ENCODE data around the gene TMEM62.
"Not testable (repeated sequence)": the region's sequence is repeated elsewhere in the genome, so short reads cannot be mapped to it uniquely, and the experiment has no call there.

TMEM62 gene

DNA sequence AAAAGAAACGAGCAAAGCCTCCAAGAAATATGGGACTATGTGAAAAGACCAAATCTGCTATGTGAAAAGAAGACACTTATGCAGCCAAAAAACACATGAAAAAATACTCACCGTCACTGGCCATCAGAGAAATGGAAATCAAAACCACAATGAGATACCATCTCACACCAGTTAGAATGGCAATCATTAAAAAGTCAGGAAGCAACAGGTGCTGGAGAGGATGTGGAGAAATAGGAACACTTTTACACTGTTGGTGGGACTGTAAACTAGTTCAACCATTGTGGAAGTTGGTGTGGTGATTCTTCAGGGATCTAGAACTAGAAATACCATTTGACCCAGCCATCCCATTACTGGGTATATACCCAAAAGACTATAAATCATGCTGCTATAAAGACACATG is 43.8 kb downstream of the TMEM62 start:
- DNase-seq (ENCODE audit: low read depth): not testable (repeated sequence)

DNA sequence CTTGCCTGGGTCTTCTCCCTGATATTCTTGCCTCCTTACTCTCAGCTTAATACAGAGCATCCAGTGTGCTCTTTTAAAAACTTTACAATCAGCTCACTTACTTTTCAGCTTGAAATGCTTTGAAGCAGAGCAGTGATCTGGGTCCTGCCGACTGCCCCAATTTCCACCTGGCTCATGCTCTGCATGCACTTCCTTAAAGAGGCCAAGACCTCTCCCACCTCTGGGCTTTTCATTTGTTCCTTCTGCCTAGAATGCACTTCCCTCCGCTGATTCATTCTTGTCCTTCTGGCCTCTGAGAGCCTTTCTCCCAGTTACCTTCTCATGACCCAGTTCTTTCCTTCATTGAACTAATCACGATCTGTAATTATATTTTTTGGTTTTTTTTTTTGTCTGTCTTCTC is 49.9 kb downstream of the TMEM62 start:
- no peak for DNase-seq (ENCODE audit: low read depth)

DNA sequence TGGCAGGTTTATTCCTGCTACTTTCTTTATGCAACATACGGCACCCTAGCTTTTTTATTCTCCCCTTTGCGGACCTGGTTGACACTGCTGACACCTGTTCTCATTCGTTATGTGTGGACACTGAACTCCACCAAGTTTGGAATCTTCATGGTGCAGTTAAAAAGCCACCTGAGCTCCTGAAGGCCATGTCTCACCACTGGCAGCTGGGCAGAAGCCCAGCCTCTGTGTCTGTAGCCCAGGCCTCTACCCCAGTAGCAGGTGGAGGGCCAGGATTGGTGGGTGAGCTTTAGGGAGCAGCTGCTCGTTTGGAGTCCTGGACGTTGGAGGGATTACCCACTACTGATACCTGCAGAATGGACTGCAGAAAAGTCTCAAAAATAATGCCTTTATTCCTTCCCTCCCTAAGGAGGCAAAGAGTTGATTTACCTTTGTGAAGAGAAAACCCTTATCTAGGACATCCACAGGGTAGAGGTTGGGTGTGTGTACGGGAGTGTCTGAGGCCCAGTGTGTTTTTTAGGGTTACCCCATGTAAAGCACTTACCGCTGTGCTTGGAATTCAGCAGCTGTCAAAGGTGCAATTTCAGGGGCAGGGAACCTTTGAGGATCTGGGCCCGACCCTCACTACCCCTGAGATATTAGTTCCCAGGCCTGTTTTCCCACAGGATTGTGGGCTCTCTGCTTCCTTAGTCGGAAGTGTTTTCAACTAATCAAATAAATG is 51.2 kb downstream of the TMEM62 start:
- DNase-seq (ENCODE audit: low read depth): no peak

- peak; percentile 54 for DNase-seq (ENCODE audit: low read depth)
Observed at GRCh38 chr15:43185157-43186002, 52.0 kb downstream of the TMEM62 start, which contains the start of gene CCNDBP1. CCNDBP1 (plus strand) TSS chr15:43185403; CDS start chr15:43185499, 96 bp downstream.

GRCh38 chr15:43186003-43186353 is 52.6 kb downstream of the TMEM62 start:
- no peak for DNase-seq (ENCODE audit: low read depth)

- DNase-seq (ENCODE audit: low read depth): peak; percentile 57
Observed at GRCh38 chr15:43187544-43188155, 54.3 kb downstream of the TMEM62 start.

GRCh38 chr15:43189296-43189695 is 55.9 kb downstream of the TMEM62 start:
- no peak for DNase-seq (ENCODE audit: low read depth)

DNA sequence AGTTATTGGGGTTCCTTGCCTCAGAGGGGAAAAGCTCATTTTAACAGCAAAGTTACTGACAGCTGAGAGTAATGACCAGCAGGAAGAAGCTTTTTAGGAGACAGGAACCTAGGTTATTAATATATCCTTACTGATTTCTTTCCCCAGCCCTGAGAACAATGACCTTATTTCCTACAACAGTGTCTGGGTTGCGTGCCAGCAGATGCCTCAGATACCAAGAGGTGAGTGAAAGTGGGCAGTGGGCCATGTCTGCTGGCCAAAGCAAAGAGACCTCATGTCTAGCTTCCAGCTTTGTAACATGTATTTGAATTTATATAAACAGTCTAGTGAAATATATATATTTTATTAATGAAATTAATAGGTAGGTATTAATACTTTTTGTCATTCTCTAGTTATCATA is 56.8 kb downstream of the TMEM62 start:
- no peak for DNase-seq (ENCODE audit: low read depth)

- no peak for DNase-seq (ENCODE audit: low read depth)
Observed at GRCh38 chr15:43193710-43194109, 60.3 kb downstream of the TMEM62 start.

GRCh38 chr15:43194795-43195194 is 61.4 kb downstream of the TMEM62 start:
- no peak for DNase-seq (ENCODE audit: low read depth)

DNA sequence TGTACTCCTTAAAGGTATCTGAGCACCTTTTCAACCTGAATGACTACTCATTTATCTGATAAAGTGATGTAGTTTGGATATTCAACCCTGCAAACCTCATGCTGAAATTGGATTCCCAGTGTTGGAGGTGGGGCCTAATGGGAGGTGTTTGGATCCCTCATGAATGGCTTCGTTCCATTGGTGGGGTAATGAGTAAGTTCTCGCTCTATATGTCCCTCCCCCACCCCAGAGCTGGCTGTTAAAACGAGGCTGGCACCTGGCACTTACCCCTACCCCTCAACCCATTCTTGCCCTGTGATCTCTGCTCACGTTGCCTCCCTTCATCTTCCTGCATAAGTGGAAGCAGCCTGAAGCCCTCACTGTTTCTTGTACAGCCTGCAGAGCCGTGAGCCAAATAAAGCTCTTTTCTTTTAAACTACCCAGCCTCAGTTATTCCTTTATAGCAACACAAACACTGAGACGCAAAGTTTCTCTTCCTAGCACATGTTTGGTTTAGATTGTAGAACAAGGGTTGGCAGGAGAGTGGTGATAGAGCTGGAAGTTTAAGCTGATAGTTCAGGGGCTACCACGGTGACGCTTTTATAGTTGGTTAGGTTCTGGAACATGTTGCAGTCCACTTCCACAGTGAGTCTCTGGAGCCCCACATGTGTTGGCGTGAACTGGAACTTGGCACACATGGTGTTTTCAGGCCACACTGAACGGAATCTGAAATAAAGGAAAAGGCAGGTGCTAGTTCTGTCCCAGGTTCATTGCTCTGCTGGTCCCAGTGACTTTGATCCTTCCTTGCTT is 63.6 kb downstream of the TMEM62 start:
- no peak for DNase-seq (ENCODE audit: low read depth)

DNA sequence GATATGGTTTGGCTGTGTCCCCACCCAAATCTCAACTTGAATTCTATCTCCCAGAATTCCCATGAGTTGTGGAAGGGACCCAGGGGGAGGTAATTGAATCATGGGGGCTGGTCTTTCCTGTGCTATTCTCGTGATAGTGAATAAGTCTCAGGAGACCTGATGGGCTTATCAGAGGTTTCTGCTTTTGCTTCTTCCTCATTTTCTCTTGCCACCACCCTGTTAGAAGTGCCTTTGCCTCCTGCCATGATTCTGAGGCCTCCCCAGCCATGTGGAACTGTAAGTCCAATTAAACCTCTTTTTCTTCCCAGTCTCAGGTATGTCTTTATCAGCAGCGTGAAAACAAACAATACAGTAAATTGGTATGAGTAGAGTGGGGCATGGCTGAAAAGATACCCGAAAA is 64.4 kb downstream of the TMEM62 start:
- DNase-seq (ENCODE audit: low read depth): not testable (repeated sequence)

GRCh38 chr15:43198556-43198955 is 65.2 kb downstream of the TMEM62 start:
- DNase-seq (ENCODE audit: low read depth): not testable (repeated sequence)

GRCh38 chr15:43198992-43199391 is 65.6 kb downstream of the TMEM62 start:
- no peak for DNase-seq (ENCODE audit: low read depth)

GRCh38 chr15:43199945-43200488 is 66.6 kb downstream of the TMEM62 start:
- DNase-seq (ENCODE audit: low read depth): no peak

DNA sequence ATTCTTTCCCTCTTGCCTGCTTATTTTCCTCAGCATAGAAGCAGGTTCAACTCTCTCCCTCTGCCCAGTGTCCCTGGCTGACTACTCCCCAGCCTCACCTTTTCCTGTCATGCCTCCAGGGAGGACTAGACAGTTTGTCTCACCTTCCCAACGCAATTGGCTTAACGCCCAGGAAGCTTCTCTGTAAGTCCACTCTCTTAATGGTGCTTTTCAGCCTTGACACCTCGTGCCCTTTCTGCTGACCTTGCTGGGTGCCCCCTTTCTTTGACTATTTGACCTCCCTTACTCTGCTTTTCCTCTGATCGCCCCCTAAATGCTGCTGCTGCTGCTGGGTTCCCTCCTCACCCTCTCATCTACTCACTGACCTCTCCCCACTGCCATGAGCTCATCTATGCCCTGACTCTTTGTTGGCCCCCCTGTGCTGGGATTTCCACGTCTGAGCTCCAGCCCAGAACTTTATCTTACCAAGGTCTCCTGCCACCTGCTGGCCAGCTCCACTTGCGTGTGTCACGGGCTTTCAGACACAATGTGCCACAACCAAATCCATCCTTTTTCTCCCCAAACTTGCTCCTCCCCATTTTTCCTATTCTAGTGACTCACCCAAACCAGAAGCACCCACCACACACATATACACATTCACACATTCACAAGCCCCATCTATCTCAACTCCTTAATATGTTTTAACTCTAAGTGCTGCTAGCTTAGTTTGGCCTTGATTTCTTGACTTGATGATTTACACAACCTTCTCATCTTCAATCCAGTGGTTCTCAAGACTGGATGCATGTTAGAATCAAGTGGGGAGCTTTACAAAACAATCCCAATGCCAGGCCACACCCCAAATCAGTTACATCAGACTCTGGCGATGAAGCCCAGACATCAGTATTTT is 70.9 kb downstream of the TMEM62 start:
- DNase-seq (ENCODE audit: low read depth): peak; percentile 40

- DNase-seq (ENCODE audit: low read depth): no peak
Observed at GRCh38 chr15:43206054-43206453, 72.7 kb downstream of the TMEM62 start.

GRCh38 chr15:43207024-43207423 is 73.6 kb downstream of the TMEM62 start:
- DNase-seq (ENCODE audit: low read depth): no peak

DNA sequence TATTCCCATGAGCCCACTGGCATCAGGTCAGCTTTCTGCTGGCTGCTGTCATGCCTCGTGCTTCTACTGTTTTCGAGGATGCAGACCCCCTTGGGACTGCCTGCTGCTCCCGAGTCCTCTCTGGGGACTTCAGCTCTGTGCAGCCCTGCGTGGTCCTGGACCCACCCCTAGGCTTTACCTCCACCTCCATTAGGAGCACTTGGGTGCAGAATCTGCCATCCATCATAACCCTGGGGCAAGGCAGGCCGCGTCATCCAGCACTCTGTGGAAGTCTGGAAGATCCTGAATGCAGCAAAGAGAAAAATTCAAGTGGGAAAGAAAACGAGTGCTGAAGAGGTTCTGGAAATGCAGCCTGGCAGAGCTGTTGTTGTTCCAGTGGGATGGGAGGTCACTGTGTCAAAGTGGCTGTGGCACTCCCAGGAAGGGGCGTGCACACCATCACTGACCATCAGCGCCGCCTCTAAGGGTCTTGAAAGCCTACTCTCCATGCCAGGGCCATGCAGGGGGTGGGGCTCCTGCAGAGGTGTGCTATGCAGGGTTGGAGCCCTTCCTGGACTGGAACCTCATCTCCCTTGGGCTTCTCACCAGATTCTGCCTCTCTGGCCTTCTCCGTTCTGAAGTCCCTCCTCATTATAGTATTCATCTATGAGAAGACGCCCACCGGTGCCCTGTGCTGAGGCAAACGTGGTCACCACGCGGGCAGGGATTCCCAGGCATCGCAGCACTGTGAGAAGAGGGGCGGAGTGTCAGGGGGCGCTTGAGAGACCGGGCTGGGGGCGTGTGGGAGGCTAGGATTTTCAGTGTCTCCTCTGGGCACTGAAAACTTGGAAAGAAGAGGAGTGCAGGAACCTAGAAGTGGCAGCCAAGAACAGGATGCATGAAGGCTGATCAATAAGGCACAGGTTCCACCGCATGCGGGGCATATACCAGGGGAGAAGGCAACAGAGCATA is 74.9 kb downstream of the TMEM62 start:
- DNase-seq (ENCODE audit: low read depth): no peak
